Smooth muscle cell (in vitro differentiated cells): ENCODE data around the gene USP11. TPM values are rescaled to one million over a fixed set of nuclear protein-coding genes. Genes with fewer than 3 reads are reported as not detected.

Experiments
- DNase-seq: peaks from one replicate; lab custom pipeline; 2025; ENCODE audit not compliant: unreplicated experiment; lab: John Stamatoyannopoulos, UW
- H2AFZ ChIP-seq: fragments of 200-600 bp; sonication (generic); 2 replicates; pipeline ENCODE4 v1.6.0; 2016; ENCODE audit warnings: antibody characterized with exemption, low read depth, mild to moderate bottlenecking
- H3F3A ChIP-seq: fragments of 200-600 bp; sonication (generic); 2 replicates; pipeline ENCODE4 v1.6.0; 2017; ENCODE audit warnings: antibody characterized with exemption, low read depth
- H3K27ac ChIP-seq: fragments of 200-600 bp; sonication (generic); 2 replicates; pipeline ENCODE4 v1.5.1; 2016; ENCODE audit warnings: low read depth, mild to moderate bottlenecking
- H3K27me3 ChIP-seq: fragments of 200-600 bp; sonication (generic); 2 replicates; pipeline ENCODE4 v1.6.1; 2016; ENCODE audit warnings: low read depth, mild to moderate bottlenecking
- H3K36me3 ChIP-seq: fragments of 200-600 bp; sonication (generic); 2 replicates; pipeline ENCODE4 v1.5.1; 2016; ENCODE audit warnings: low read depth
- H3K4me1 ChIP-seq: fragments of 200-600 bp; sonication (generic); 2 replicates; pipeline ENCODE4 v1.5.1; 2016; ENCODE audit warnings: low read depth
- H3K4me2 ChIP-seq: fragments of 200-600 bp; sonication (generic); 2 replicates; pipeline ENCODE4 v1.6.0; 2016; ENCODE audit warnings: mild to moderate bottlenecking
- H3K4me3 ChIP-seq: fragments of 200-600 bp; sonication (generic); 2 replicates; pipeline ENCODE4 v1.5.1; 2016; ENCODE audit warnings: mild to moderate bottlenecking
- H3K79me2 ChIP-seq: fragments of 200-600 bp; sonication (generic); 2 replicates; pipeline ENCODE4 v1.6.0; 2016; ENCODE audit warnings: low read depth, mild to moderate bottlenecking
- H3K9ac ChIP-seq: fragments of 200-600 bp; sonication (generic); 2 replicates; pipeline ENCODE4 v1.6.0; 2016; ENCODE audit warnings: low read depth
- H3K9me3 ChIP-seq: fragments of 200-600 bp; sonication (generic); replicated peaks from 2 replicates; pipeline ENCODE4 v1.5.1; 2016; ENCODE audit warnings: low read depth
- H4K20me1 ChIP-seq: fragments of 200-600 bp; sonication (generic); 2 replicates; pipeline ENCODE4 v1.6.0; 2016; ENCODE audit warnings: low read depth
- WGBS: methylation state at CpG from one replicate; pipeline ENCODE4 v1.1.7; 2016; ENCODE audit warnings: low lambda C conversion rate; 5-methylcytosine and 5-hydroxymethylcytosine counted together
- polyA plus RNA-seq: library from polyadenylated mRNA; unstranded; fragments of >200 nt; fragmentation: Nextera tagmentation; extraction: Ambion mirVana; gene quantifications from 2 replicates; pipeline ENCODE4 v1.2.1, GENCODE V29; 2016
- total RNA-seq: library from RNA; depleted of rRNA; stranded (reverse); fragments of >200 nt; gene quantifications from 2 replicates; pipeline ENCODE4 v1.2.3, GENCODE V29; 2014
- TF ChIP-seq, protein P1 (sequence below): fragments of 200-600 bp; sonication (generic); IDR thresholded peaks from 2 replicates; pipeline ENCODE4 v1.5.1; 2017; ENCODE audit warnings: borderline replicate concordance, mild to moderate bottlenecking, antibody characterized with exemption; ENCODE audit not compliant: insufficient read depth, poor library complexity, severe bottlenecking

USP11 gene
- total and polyA plus RNA-seq, 2 experiments from 2014 or later: 84.0 to 221 TPM

DNA sequence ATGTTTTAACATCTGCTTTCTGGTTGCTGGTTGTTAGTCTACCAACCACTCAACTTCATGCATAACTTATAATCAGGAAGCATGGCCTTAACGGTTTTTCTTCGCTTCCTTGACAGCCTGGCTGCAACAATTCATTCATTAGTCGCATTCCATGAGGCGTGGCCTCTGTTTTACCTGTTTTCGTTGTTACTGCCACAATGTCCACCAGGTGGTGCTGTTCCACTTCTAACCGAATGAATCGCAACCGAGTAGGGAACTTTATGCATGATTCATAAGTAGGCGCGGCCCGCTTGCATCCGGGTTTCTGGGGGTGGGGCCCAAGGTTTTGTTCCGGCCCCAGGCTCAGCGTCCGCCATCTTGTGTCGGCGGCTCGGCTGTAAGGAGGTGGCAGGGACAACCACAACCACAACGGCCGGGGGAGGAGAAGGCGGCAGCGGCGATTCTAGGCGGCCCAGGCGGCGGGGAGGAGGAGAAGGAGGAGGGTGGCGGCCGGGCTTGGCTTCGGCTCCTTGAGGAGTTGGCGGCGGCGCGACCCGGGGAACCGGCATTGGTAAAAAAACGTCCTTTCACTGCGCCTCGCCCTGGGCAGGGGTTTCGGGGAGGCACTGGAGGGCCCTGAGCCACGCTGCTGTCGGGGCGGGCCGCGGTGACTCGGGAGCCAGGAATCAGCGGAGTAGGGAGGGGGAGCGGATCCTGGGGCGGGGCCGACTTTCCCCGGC lies 39.2 kb upstream of the USP11 start, which contains the start of gene UBA1:
TSS of gene UBA1 (plus strand) at position 355 of the 719 bp plus-strand sequence. CDS start 4,974 bp downstream, outside the sequence.
- Histone ChIP-seq H3K36me3 (no peaks in the 10 kb centered on the region), H3K27me3 (no peaks in the 10 kb centered on the region), H3K4me1 (peaks cover 33% of the 10 kb centered on the region), H3K4me2 (peak within 1 kb of the TSS; percentile 86), H3K27ac (peak within 1 kb of the TSS; percentile 98), H3K79me2 (peaks cover 50% of the 10 kb centered on the region), H2AFZ (peak within 1 kb of the TSS; percentile 68), H4K20me1 (peaks cover 45% of the 10 kb centered on the region), H3K9me3 (no peaks in the 10 kb centered on the region), H3K4me3 (peak within 1 kb of the TSS; percentile 93), H3F3A (no peaks in the 10 kb centered on the region), H3K9ac (peak within 1 kb of the TSS; percentile 99)
- WGBS: under 1% methylated on average over 46 of the region's 50 CpGs
- DNase-seq: peak; percentile 87
- TF ChIP-seq, protein P1, sequence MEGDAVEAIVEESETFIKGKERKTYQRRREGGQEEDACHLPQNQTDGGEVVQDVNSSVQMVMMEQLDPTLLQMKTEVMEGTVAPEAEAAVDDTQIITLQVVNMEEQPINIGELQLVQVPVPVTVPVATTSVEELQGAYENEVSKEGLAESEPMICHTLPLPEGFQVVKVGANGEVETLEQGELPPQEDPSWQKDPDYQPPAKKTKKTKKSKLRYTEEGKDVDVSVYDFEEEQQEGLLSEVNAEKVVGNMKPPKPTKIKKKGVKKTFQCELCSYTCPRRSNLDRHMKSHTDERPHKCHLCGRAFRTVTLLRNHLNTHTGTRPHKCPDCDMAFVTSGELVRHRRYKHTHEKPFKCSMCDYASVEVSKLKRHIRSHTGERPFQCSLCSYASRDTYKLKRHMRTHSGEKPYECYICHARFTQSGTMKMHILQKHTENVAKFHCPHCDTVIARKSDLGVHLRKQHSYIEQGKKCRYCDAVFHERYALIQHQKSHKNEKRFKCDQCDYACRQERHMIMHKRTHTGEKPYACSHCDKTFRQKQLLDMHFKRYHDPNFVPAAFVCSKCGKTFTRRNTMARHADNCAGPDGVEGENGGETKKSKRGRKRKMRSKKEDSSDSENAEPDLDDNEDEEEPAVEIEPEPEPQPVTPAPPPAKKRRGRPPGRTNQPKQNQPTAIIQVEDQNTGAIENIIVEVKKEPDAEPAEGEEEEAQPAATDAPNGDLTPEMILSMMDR: peak; percentile 87

GRCh38 chrX:47194194-47194787 lies 38.5 kb upstream of the USP11 start:
- peaks cover 33% of the 10 kb centered on the region for H3K4me1 ChIP-seq
- H3K9ac ChIP-seq: peak overlapping the region; percentile 99
- H3K79me2 ChIP-seq: peaks cover 56% of the 10 kb centered on the region
- DNase-seq: no peak
- H3F3A ChIP-seq: no peaks in the 10 kb centered on the region
- H3K4me2 ChIP-seq: peak overlapping the region; percentile 86
- WGBS: 8% methylated on average over 14 of the region's 14 CpGs
- no peaks in the 10 kb centered on the region for H3K36me3 ChIP-seq
- H3K27me3 ChIP-seq: no peaks in the 10 kb centered on the region
- peak overlapping the region; percentile 98 for H3K27ac ChIP-seq
- H3K9me3 ChIP-seq: no peaks in the 10 kb centered on the region
- peaks cover 52% of the 10 kb centered on the region for H4K20me1 ChIP-seq
- no peak overlapping the region for H2AFZ ChIP-seq
- TF ChIP-seq, protein P1: no peak
- peak overlapping the region; percentile 93 for H3K4me3 ChIP-seq

DNA sequence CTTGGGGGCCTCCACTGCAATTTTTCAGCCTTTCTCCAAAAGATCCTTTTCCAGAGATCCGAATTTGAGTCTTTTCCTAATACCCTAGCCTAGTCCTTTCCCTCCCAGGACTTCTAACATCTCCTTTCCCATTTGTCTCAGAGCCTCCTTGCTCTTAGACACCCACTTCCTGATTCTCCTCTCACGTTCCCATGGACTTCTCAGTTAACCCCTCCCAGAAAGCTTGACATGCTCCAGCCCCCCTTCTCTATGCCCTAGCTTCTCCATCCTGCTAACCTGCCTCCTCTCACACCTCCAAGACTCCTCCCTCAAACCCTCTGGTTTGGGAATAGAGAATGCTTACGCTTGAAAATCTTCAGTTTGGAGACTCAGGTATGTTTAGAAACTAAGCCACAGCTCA lies 36.7 kb upstream of the USP11 start:
- H3F3A ChIP-seq: no peaks in the 10 kb centered on the region
- H3K4me2 ChIP-seq: peak overlapping the region; percentile 86
- TF ChIP-seq, protein P1: no peak
- peak overlapping the region; percentile 21 for H3K27ac ChIP-seq
- no peak for DNase-seq
- peak overlapping the region; percentile 48 for H3K9ac ChIP-seq
- H3K79me2 ChIP-seq: peaks cover 59% of the 10 kb centered on the region
- no peak overlapping the region for H2AFZ ChIP-seq
- no peaks in the 10 kb centered on the region for H3K27me3 ChIP-seq
- H4K20me1 ChIP-seq: peaks cover 70% of the 10 kb centered on the region
- peaks cover 2% of the 10 kb centered on the region for H3K36me3 ChIP-seq
- peak overlapping the region; percentile 30 for H3K4me3 ChIP-seq
- peaks cover 33% of the 10 kb centered on the region for H3K4me1 ChIP-seq
- no peaks in the 10 kb centered on the region for H3K9me3 ChIP-seq
- WGBS: 61% methylated on average over 3 of the region's 3 CpGs
